NCI-H748 (cell line): Measurements from ENCODE around the gene CELA3B.
"Not testable (repeated sequence)": the region's sequence is repeated elsewhere in the genome, so short reads cannot be mapped to it uniquely, and the experiment has no call there.

Experiments used
- DNase-seq: peaks from one replicate; lab custom pipeline; 2025; ENCODE audit not compliant: unreplicated experiment; lab: John Stamatoyannopoulos, UW

The CELA3B gene, protein sequence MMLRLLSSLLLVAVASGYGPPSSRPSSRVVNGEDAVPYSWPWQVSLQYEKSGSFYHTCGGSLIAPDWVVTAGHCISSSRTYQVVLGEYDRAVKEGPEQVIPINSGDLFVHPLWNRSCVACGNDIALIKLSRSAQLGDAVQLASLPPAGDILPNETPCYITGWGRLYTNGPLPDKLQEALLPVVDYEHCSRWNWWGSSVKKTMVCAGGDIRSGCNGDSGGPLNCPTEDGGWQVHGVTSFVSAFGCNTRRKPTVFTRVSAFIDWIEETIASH

GRCh38 chr1:21976703-21977239 is at the start of gene CELA3B:
Gene CELA3B, plus strand, starts transcription at chr1:21977022. Its CDS starts 18 bp downstream, at chr1:21977040.
- not testable (repeated sequence) for DNase-seq

GRCh38 chr1:21927533-21928237 is 49.1 kb upstream of the CELA3B start:
- no peak for DNase-seq

DNA sequence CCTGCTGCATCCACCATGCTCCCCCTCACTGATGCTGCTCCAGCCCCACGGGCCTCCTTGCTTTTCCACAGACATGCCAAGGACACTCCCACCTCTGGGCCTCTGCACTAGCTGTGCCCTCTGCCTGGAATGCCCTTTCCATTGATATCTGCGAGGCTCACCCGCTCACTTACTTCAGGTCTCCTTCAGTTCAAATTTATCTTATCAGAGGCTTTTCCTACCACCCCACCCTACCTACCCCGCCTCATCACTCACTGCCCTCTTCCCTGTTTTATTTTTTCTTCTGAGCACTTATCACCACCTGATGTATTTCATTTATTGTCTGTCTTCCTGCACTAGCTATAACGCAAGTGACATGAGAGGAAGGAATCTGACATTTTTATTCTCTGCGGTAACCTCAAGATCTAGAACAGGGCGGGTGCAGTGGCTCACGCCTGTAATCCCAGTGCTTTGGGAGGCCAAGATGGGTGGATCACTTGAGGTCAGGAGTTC is 46.7 kb upstream of the CELA3B start:
- no peak for DNase-seq

GRCh38 chr1:21930629-21931170 is 46.1 kb upstream of the CELA3B start:
- DNase-seq: no peak

DNA sequence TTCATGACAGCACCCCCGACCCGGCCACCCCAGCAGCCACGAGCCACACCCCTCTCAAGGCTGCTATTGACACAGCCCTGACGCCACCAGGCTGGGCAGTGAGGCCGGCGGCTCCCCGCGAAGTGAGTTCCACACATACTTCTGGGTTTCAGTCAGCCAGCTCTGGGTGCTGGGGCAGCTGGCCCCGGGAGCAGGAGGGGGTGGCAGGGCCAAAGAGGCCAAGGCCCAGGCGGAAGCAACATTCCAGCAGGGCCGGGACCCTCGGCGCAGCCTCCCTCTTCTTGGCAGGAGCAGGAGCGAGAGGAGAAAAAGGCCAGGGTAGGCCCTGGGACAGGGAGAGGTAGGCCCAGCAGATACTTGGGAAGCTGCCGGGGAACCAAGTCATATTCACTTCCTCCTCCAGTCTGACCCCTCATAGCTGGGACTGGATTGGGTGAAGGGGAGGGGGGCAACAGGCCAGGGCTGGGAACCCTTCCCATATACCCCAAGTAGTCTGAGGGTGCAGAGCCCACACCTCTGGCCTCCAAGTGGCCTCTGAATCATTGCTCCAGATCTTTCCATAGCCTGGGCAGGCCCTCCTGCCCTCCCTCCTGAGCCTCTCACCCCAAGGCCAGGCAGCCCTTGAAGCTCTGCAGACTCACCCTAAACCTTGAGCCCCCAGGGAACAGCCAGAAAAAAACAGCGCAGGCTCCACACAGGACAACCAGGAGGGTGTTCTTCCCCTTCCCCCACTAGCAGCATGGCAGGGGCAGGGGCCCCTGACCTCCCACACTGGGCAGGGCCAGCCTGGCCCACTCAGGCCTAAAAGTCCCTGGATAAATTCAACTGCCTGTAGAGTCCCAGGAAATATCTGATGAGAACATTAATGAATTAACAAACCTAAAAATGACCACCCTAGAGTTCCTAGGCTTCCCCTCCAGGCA is 45.4 kb upstream of the CELA3B start:
- no peak for DNase-seq

DNA sequence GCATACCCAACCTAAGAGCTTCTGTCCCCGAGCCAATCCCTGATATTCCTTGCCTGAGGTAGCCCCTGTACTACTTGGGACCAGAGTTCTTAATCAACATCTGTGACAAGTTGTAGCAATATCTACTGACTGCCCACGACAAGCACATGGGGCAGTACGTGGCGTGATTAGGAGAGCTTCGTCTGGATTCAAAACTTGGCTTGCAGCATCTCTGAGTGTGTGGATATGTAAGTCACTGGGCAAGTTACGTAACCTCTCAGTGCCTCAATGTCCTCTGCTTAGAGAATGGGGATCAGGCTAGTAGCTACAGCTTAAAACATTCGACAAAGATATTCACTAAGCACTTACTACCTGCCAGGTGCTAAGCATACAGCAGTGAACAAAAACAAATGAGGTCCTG is 44.7 kb upstream of the CELA3B start:
- no peak for DNase-seq

DNA sequence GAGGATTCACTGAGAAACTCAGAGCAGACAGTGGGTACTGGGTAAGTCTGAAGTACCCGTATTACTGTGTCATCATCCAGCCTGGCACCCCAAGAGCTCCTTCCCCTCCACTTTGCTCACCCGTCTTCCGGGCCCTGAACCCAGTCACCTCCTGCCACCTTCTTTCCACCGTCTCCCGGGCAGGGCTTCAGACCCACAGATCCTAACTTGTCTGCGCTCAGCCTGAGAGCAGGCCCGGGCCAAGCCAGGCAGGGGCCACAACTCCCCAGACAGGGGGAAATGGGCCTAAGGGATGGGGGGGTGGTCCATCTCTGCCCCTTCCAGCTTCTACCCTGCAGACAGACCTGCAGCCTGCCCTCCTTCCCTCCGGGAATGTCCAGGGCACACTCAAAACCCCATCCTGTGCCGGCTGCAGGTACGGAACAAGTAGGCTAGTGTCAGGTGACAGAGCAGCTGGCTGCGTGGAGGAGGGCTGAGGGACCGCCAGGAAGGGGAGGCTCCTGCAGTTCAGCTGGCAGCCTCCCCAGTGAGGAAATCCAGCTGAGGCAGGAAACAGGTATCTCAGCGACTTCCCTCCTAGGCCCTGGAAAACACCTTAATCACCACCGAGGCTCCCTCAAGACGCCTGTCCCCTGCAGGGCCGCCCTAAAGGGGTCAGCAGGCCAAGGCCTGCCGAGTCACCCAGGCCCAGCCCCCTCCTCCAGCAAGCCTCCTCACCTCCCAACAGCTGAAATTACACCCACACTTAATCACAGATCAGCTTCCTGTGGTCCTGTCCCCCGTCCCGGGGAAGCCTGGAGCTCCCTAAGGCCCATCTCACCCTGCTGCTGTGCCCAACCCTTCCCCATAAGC is 43.2 kb upstream of the CELA3B start:
- peak; percentile 5 for DNase-seq

GRCh38 chr1:21935393-21935804 is 41.4 kb upstream of the CELA3B start:
- DNase-seq: no peak

DNA sequence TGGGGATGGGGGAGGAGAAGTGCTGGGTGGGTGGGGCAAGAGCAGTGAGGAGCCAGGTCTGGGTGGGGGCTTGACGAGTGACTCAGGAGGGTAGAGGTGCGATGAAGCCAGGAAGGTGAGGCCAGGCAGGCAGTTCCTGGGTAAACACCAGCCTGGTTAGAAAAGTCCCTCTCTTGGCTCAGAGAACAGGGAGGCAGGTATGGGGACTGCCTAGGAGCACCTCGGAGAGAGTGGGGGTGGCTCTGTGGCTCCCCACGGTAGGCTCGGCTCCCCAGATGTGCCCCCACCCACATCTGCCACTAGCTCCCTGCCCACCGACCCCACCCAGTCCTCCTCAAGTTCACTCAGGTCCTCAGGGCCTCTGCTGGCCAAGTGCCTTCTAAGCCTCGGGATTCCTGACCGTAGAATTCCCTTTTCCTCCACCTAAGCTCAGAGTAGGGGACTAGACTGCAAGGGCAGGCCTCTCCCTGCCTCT is 40.9 kb upstream of the CELA3B start:
- no peak for DNase-seq

DNA sequence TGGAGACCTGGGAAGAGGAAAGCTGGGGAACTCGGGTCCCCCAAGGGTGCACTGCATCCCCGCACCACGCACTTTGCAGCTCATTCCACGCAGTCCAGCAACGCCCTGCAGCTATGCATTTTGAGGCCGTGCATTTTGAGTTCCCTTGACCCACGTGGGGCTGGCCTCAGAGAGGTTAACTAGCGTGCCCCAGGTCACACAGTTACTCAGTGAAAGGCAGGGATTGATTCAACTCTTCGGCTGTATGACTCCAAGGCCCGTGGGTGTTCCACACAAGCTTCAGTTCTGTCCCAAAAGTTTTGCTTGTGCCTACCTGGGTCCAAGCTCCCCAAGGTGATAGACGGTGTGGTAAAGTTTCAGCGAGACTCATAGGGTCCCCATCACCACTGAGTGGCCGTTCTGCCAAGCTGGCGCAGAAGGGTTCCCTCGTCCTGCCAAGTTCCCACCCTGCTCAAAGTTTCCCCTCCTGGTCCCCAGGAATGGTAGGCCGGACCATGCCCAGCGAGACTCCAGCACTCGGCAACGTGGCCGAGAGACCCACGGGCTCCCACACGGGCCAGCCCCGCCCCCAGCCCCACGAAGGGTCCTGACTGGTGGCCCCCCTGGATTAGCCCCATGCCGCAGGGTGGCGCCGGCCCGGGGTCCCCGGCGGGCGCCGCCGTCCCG is 40.3 kb upstream of the CELA3B start:
- DNase-seq: no peak

DNA sequence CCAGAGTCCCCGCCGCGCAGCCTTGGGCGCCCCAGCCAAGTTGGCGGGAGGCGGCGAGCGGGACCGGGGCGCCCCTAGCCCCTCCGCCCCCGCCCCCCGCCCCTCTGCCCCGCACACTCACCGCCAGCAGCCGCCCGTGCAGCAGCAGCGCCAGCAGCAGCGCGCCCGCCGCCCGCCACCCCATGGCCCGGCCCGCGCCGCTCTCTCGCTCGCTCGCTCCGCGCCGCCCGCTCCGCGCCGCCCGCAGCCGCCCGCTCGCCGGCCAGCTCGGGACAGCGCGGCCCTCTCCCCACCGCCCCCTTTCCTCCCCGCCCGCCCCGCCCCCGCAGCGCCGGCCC is 39.8 kb upstream of the CELA3B start, which contains the start of gene HSPG2:
Gene HSPG2 (minus strand): TSS at position 277 of the 338 bp plus-strand sequence. CDS start 93 bp downstream, at position 184.
- DNase-seq: peak; percentile 39

DNA sequence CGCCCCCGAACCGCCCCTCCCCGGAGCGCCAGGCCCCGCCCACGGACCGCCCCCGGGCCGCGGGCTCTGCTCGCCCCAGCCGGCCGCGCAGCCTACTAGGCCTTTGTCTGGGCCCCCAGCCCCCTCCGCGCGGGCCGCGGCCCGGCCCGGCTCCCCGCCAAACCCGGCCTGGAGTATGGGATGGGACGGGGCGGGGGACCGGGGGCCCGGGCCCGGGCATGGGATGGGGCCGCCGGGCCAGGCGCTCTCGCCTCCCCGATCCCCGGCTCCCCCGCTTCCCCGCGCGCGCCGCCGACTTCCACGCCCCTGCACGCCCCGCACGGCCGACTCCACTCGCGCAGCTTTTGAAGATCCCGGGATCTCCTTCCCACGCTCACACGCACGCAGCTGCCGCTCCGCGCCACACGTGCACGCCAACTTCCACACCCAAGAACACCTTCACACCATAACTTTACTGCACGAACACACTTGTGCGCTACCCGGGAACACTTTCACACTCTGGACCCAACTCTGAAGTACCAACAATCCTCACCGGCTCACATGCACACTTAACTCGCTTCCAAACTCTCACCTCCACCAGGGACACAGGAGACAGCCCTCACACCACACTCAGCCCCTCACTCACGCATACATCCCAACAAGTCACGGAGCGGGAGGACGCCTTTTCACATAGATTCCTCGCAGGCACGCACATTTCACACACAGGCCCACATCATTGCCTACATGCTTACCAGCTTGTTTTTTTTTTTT is 39.3 kb upstream of the CELA3B start:
- DNase-seq: no peak

DNA sequence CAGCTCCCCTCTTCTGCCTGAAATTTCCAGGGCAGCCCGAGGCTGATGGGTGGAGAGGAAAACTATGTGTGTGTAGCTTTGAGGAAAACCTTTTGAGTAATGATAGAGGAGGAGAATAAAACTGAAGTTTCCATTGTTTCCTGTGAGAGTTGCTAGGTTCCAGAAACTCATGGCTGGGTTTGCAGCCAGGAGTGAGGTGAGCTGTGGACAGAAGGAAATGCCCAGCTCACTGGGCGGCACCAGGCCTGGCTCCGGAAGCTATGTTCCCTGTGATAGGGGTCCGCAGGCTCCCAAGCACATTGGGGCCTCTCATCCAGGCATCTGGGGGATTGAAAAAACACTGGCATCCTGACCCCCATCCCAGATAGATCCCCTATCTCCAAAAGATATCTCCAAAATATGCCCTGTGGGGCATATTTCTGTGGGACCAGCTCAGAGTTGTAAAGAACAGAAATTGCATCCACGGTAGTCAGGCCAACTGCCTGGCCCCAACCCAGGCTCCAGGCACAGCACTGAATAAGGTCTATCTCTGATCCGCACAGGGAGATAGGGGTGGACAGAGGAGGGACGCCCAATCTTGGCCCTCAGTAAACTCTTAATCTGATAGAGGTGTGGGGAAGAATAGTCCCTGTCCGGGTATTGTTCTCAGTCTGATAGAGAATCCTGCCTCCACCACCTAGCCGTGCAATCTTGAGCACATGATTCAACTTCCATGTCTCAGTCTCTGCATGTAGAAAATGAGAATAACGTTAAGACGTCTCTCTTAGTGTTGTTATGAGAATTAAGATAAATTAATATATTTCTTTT is 37.9 kb upstream of the CELA3B start:
- no peak for DNase-seq

- no peak for DNase-seq
Measured at GRCh38 chr1:21939650-21940374, 37.0 kb upstream of the CELA3B start.

DNA sequence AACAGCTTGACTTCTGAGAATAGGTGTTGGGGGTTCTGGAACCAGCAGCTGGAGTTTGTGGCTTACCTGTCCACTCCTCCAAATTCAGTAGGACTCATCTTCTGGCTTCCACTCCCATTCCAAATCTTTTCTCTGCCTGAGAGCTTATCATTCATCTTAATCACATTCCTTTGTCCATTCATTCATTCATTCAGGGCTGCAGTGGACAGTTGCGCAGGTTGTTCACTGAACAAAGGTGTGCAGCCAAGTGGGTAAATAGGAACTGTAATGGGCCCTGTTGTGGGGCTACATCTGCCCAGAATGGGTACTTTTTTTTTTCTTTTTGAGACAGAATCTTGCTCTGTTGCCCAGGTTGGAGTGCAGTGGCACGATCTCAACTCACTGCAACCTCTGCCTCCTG is 36.3 kb upstream of the CELA3B start:
- DNase-seq: no peak

- no peak for DNase-seq
Measured at GRCh38 chr1:21941370-21941769, 35.5 kb upstream of the CELA3B start.

GRCh38 chr1:21942464-21942863 is 34.4 kb upstream of the CELA3B start:
- no peak for DNase-seq
